Immature natural killer cell (primary cell): ENCODE measurements around the gene PRDM16. TPM values are rescaled to one million over a fixed set of nuclear protein-coding genes. Genes with fewer than 3 reads are reported as not detected.

Experiments used
- DNase-seq, 3 donors: peaks; one replicate each; pipeline ENCODE4 v3.0.0; 2022; ENCODE audit warnings: mixed read lengths in 1 of 3
- H3K27ac Mint-ChIP-seq, 6 donors: one replicate each; pipeline ENCODE4 v1.8.0; 2020; ENCODE audit warnings: mixed read lengths in 6 of 6, mild to moderate bottlenecking in 5 of 6, inconsistent platforms in 4 of 6, moderate library complexity in 3 of 6
- H3K27me3 Mint-ChIP-seq, 3 donors: one replicate each; pipeline ENCODE4 v1.8.0; 2020 to 2021; ENCODE audit warnings: low read depth in 3 of 3, mild to moderate bottlenecking in 3 of 3, mixed read lengths in 3 of 3, moderate library complexity in 3 of 3, inconsistent platforms in 1 of 3
- H3K36me3 Mint-ChIP-seq, 3 donors: one replicate each; pipeline ENCODE4 v1.8.0; 2020; ENCODE audit warnings: mixed read lengths in 3 of 3, inconsistent platforms in 2 of 3, mild to moderate bottlenecking in 2 of 3
- H3K4me1 Mint-ChIP-seq, 2 donors: one replicate each; pipeline ENCODE4 v1.8.0; 2020; ENCODE audit warnings: inconsistent platforms in 2 of 2, mild to moderate bottlenecking in 2 of 2, mixed read lengths in 2 of 2, moderate library complexity in 1 of 2
- H3K4me3 Mint-ChIP-seq, 5 donors: one replicate each; pipeline ENCODE4 v1.8.0; 2020; ENCODE audit warnings: mild to moderate bottlenecking in 5 of 5, mixed read lengths in 5 of 5, inconsistent platforms in 3 of 5, moderate library complexity in 3 of 5
- H3K9me3 Mint-ChIP-seq, 6 donors: one replicate each; pipeline ENCODE4 v1.8.0; 2020; ENCODE audit warnings: mild to moderate bottlenecking in 6 of 6, mixed read lengths in 6 of 6, inconsistent platforms in 4 of 6, moderate library complexity in 3 of 6
- polyA plus RNA-seq, 3 donors: library from polyadenylated mRNA; unstranded; fragments of 300-500 nt; fragmentation: Illumina TruSeq; gene quantifications; one replicate each; pipeline ENCODE4 v1.2.3, GENCODE V29; 2021

Gene PRDM16
- polyA plus RNA-seq, 3 donors from 2014 or later = 0.17 to 0.29 (median 0.22) TPM

DNA sequence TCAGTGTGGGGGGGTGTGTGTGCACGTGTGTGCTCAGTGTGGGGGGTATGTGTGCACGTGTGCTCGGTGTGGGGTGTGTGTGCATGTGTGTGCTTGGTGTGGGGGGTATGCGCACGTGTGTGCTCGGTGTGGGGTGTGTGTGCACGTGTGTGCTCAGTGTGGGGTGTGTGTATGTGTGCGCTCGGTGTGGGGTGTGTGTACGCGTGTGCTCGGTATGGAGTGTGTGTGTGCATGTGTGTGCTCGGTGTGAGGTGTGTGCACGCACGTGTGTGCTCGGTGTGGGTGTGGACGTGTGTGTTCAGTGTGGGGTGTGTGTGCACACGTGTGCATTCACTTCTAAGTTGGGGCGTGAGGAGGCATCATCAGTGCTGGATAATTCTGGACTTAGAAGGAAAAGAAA lies 77.9 kb downstream of the PRDM16 start:
- DNase-seq = no peak
- Mint-ChIP-seq H3K36me3 (no peaks in the 10 kb centered on the region), H3K27ac (no peak overlapping the region), H3K9me3 (no peaks in the 10 kb centered on the region), H3K4me1 (no peaks in the 10 kb centered on the region), H3K4me3 (no peak overlapping the region), H3K27me3 (no peaks in the 10 kb centered on the region)

DNA sequence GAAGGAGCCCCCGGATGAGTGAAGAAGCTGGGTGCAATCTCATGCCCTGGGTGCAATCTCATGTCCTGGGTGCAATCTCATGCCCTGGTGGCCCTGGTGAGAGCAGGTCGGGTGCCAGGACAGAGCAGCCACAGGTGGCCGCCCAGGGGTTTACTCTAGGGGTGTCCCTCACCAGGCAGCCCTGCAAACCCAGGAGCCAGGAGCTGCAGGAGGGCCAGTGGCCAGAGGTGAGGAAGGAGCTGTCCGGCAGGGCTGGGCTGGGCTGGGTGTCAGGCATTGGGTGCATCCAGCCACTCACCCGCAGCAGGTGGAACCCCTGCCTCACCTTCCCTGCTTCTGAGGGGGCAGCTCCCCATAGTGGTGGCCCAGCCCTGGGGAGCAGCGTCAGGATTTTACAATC lies 79.2 kb downstream of the PRDM16 start:
- no peaks in the 10 kb centered on the region for H3K36me3 Mint-ChIP-seq
- no peak overlapping the region for H3K27ac Mint-ChIP-seq
- peaks cover 0 to 2% (median under 1%) of the 10 kb centered on the region in 3 donors for H3K27me3 Mint-ChIP-seq
- DNase-seq = no peak
- H3K9me3 Mint-ChIP-seq = no peaks in the 10 kb centered on the region
- no peak overlapping the region for H3K4me3 Mint-ChIP-seq
- no peaks in the 10 kb centered on the region for H3K4me1 Mint-ChIP-seq

DNA sequence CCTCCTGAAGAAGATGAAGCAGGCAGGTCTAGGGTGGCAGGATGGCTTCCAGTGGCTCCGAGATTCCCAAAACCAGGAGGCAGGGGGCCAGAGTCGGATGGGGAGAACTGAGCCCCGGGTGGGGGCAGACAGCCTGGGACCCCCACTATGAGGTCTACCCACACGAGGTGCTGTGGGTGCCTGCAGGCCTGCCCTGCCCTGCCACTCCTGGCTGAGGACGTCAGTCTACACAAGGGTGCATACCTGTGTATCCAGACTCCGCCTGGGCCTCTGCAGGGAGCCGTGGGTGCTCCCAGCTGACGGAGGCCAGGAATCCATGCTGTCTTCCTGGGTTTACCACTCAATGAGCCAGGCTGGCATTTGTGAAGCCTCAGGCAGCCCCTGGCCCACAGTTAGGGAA lies 80.3 kb downstream of the PRDM16 start:
- H3K27me3 Mint-ChIP-seq = peaks cover 0 to 2% (median 2%) of the 10 kb centered on the region in 3 donors
- H3K4me1 Mint-ChIP-seq = no peaks in the 10 kb centered on the region
- H3K27ac Mint-ChIP-seq = no peak overlapping the region
- no peak overlapping the region for H3K4me3 Mint-ChIP-seq
- H3K36me3 Mint-ChIP-seq = no peaks in the 10 kb centered on the region
- no peaks in the 10 kb centered on the region for H3K9me3 Mint-ChIP-seq
- no peak for DNase-seq

DNA sequence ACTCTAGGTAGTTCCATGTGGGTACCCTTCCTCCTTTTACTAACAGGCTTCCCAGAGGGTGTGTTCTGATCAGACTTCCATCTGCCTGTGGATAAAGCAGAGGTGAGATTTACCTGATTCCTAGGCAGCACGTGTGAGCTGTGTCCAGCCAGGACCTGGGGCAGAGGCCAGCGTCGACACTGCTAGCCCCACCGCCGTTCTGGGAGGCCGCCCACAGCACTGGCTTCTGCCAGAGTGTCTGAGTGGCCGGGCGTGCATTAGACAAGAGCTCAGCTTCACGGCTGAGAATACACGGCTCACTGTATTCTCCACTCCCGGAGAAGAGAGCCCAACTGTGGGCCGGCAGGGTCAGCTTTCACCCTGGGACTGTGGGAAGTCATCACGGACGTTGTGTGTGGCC lies 82.5 kb downstream of the PRDM16 start:
- Mint-ChIP-seq H3K36me3 (no peaks in the 10 kb centered on the region), H3K9me3 (no peaks in the 10 kb centered on the region), H3K27me3 (peaks cover 0 to 6% (median 2%) of the 10 kb centered on the region in 3 donors), H3K4me3 (no peak overlapping the region), H3K27ac (no peak overlapping the region), H3K4me1 (no peaks in the 10 kb centered on the region)
- DNase-seq = no peak

DNA sequence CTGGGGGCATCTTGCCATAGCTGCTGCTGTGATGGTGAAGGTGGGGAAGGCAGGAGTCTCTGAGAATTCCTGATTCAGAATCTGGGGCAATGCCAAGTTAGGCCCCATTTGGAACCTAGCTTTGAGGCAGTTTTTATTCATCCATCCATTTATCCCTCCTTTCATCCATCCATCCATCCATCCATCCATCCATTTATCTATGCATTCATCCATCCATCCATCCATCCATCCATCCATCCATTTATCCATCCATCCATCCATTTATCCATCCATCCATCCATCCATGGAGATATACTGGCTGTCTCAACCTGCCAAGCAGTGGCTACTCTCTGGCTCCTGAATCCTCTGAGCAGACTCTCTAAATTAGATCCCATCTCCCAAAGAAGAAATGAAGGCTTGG lies 83.1 kb downstream of the PRDM16 start:
- no peaks in the 10 kb centered on the region for H3K4me1 Mint-ChIP-seq
- H3K27me3 Mint-ChIP-seq = peaks cover 0 to 6% (median 2%) of the 10 kb centered on the region in 3 donors
- no peaks in the 10 kb centered on the region for H3K36me3 Mint-ChIP-seq
- no peak overlapping the region for H3K4me3 Mint-ChIP-seq
- peak overlapping the region in 1 of 6 donors; percentile 77 for H3K27ac Mint-ChIP-seq
- DNase-seq = no peak
- no peaks in the 10 kb centered on the region for H3K9me3 Mint-ChIP-seq

DNA sequence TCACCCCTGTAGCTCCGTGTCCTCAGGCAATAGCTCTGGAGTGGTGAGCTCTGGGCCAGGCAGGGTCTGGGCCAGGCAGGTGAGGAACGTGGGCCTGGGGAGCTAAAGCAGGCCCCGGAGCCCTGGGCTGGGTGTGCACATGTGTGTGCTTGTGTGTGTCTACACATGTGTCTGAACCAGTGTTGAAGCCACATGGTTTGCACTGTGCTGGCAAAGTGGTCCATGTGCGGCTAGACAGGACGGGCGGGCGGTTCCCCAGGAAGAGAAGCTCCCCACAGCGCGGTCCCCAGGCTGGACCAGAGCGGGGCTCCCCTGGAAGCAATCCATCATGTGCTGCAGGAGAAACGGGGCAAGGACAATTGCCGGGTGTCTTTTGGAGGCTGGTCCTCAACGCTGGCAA lies 84.2 kb downstream of the PRDM16 start:
- Mint-ChIP-seq H3K9me3 (no peaks in the 10 kb centered on the region), H3K4me1 (no peaks in the 10 kb centered on the region), H3K27ac (no peak overlapping the region), H3K4me3 (no peak overlapping the region), H3K27me3 (peaks cover 0 to 6% (median 6%) of the 10 kb centered on the region in 3 donors), H3K36me3 (no peaks in the 10 kb centered on the region)
- DNase-seq = no peak

DNA sequence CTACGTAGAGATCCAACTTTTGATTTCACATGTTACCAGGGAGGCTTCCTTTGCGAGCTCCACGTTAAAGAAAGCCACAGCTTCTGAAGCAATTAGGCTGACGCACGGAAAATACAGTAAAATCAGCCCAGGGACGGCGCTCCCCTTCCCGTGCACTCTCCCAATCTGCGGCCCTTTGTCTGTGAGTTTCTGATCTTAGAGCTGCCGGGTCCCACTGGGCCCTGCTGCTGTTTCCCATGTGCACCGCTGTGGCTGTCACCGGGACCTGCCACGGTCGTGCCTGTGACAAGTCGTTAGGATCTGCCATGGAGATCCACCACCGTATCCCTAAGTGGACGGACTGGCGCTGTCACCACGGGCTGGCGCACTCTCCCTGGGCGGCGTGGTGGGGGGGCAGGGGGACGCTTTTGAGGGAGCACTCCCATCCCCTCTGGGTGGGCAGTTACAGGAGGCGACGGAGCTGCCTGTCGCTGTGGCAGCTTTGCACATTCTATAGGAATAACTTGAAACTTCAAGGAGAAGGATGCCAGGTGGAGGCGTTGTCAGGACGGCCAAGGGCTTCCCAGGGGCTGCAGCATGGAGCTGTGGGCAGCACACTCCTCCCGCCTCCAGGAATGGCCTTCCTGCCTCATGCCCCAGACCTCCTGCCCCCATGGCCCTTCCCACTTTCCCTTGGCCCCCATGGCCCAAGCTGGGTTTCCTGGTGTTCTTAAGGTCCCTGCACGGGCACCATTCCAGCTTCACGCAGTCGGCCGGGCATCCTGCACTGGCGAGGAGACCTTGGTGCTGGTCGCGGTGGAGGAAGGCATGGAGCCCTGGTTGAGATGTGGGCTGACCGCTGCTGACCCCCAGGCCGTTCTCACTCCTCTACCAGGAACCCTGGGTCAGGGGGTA lies 85.1 kb downstream of the PRDM16 start:
- Mint-ChIP-seq H3K36me3 (no peaks in the 10 kb centered on the region), H3K27me3 (peaks cover 0 to 9% (median 6%) of the 10 kb centered on the region in 3 donors), H3K4me3 (no peak overlapping the region), H3K27ac (no peak overlapping the region), H3K4me1 (no peaks in the 10 kb centered on the region), H3K9me3 (no peaks in the 10 kb centered on the region)
- no peak for DNase-seq

DNA sequence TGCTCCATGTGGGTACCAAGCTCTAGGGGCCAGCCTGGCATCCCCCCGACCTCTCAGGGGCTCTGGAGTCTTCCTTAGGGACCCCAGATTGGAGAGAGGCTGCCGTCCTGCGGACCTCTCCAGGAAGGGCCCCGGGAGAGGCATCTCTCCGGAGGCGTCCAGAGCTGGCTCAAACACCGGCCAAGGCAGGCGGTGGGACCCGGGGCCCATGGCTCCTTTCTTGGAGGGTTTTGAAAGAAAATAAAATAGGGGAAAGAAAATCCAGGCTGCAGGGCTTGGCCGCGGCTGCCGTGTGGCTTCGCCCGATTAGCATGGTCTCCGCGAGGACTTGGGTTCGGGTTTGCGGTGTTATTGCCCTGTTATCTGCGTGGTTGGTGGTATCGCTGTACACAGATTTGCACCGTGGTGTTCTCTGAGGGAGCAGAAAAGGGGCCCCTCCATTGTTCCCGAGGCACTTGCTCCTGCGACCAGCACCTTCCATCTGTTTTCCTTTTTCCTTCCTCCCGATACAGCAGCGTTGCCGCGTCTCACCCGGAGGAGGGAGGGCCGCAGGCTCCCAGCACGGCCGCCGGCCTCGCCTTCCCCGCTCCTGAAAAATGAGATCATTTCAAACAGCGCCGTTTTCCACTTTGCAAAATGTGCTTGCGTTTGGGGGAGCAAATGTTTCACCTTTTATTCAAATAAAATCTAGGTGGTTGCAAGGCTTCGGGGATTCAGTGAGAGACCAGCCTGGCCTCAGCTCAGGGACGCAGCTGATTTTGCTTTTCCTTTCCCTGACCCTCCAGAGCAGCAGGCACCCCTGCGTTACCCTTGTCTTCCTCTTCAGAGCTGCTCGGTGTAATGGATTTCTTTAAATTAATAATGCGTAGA lies 86.3 kb downstream of the PRDM16 start:
- Mint-ChIP-seq H3K36me3 (no peaks in the 10 kb centered on the region), H3K9me3 (no peaks in the 10 kb centered on the region), H3K27ac (no peak overlapping the region), H3K4me1 (no peaks in the 10 kb centered on the region), H3K27me3 (peaks cover 0 to 9% (median 8%) of the 10 kb centered on the region in 3 donors), H3K4me3 (no peak overlapping the region)
- DNase-seq = no peak

DNA sequence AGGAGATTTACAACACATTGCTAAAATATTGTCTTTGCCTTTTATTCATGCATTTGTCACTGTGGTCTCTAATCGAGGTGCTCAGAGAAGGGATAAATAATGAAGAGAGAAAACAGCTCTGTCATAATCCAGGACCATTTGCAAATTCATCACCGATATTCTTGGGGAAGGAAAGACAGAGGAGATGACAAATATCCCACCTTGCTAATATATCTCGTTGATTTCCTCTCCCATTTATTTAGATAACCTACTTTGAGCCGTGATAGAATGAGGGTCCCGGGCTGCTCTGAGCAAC lies 86.9 kb downstream of the PRDM16 start:
- Mint-ChIP-seq H3K4me3 (no peak overlapping the region), H3K9me3 (no peaks in the 10 kb centered on the region), H3K27ac (no peak overlapping the region), H3K36me3 (no peaks in the 10 kb centered on the region), H3K4me1 (no peaks in the 10 kb centered on the region), H3K27me3 (peaks cover 0 to 9% (median 8%) of the 10 kb centered on the region in 3 donors)
- DNase-seq = no peak

DNA sequence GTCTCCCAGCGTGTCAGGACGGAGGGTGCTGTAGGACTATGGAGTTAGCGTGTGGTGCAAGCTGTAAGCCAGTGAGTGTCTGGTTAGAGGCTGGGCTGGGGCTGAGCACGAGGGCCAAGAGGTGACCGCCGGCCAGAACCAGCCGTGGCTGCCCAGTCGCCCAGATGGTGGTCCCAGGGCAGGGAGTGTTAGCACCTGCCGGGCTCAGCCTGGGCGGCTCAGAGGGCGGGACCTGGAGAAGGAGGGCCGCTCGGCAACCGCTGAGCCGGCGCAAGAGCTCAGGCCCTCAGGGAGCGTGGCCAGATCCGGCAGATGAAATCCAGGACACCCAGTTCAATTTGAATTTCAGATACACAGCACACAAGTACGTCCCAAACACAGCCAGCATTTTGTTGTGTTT lies 87.9 kb downstream of the PRDM16 start:
- H3K27ac Mint-ChIP-seq = no peak overlapping the region
- no peak overlapping the region for H3K4me3 Mint-ChIP-seq

DNA sequence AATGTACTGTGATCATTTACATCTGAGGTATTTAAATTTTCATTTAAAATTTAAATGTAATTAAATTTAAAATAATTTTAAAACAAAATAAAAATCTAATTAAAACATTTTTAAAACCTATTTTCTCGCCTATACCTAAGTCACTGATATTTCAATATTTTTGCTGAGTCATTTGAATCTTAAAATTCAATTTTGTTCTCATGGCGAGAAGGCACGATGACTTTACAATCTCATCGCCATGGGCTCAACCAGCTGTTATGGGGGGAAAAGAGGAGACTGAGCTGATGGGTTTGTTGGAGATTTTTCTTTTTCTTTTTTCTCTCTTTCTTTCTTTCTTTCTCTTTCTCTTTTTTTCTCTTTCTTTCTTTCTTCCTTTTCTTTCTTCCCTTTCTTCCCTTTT lies 89.3 kb downstream of the PRDM16 start:
- no peaks in the 10 kb centered on the region for H3K9me3 Mint-ChIP-seq
- H3K27ac Mint-ChIP-seq = no peak overlapping the region
- H3K36me3 Mint-ChIP-seq = no peaks in the 10 kb centered on the region
- H3K4me1 Mint-ChIP-seq = no peaks in the 10 kb centered on the region
- H3K4me3 Mint-ChIP-seq = no peak overlapping the region
- no peak for DNase-seq
- peaks cover 0 to 8% (median 6%) of the 10 kb centered on the region in 3 donors for H3K27me3 Mint-ChIP-seq

More for the DNA sequence above, 87.9 kb downstream of the PRDM16 start:
- Mint-ChIP-seq H3K27me3 (peaks cover 0 to 9% (median 8%) of the 10 kb centered on the region in 3 donors), H3K36me3 (no peaks in the 10 kb centered on the region), H3K4me1 (no peaks in the 10 kb centered on the region), H3K9me3 (no peaks in the 10 kb centered on the region)
- DNase-seq = no peak

DNA sequence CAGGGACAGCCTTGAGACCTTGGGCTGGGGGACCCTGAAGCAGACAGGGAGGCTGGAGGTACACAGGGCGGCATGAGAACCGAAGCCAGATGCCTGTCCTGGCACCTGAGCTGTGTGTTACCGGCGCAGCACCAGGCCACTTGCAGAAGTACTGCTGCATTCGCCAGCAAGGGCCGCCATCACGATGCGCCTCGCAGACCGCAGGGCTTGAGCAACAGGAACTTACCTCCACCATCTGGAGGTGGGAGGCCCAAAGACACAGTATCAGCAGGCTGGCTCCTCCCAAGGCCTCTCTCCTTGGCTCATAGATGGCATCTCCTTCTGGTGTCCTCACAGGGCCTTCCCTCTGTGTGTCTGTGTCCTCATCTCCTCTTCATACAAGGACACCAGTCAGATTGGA lies 90.1 kb downstream of the PRDM16 start:
- Mint-ChIP-seq H3K27ac (no peak overlapping the region), H3K4me3 (no peak overlapping the region), H3K36me3 (no peaks in the 10 kb centered on the region), H3K27me3 (peaks cover 0 to 8% (median 6%) of the 10 kb centered on the region in 3 donors), H3K4me1 (no peaks in the 10 kb centered on the region), H3K9me3 (no peaks in the 10 kb centered on the region)
- no peak for DNase-seq

DNA sequence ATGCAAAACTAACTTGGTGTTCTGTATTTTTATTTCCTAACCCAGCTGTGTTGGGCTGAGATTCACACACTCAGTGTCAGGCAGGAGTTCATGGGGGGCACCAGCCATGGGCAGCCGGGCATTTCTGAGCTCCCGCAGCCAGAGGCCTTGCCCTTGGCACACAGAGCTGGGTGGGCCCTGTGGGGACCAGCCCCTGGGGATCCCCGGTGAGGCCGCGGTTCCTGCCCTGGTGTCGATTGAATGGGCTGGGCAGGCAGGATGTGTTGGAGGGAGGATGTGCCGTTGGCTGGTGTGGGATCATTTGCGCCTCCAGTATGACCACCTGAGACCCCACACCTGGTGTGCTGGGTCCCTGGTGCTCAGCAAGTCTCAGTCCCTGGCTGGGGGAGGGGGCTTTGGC lies 91.0 kb downstream of the PRDM16 start:
- DNase-seq = no peak
- H3K9me3 Mint-ChIP-seq = no peaks in the 10 kb centered on the region
- H3K27me3 Mint-ChIP-seq = peaks cover 0 to 8% (median 6%) of the 10 kb centered on the region in 3 donors

DNA sequence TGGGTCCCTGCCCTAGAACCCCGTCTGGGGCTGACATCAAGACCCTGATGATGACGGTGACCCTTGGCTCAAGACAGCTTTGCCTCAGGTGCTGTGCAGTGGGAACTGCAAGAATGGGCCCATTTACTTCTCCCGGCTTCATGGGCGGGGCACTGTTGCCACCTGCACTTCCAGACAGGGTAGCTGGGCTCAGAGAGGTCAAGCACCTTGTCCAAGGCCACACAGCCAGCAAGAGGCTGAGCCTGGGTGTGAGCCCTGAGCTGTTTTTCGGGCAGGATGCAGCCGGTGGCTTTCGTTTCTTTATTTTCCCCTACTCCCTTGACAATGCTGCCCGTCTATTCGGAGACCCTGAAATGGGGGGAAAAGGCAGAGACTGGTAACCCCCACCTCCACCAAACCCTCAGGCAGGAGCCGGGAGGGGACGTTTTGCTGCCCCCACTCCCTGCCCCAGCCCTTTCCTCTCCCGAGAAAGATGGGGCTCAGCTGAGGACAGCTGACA lies 91.7 kb downstream of the PRDM16 start:
- Mint-ChIP-seq H3K9me3 (no peaks in the 10 kb centered on the region), H3K36me3 (no peaks in the 10 kb centered on the region), H3K4me1 (no peaks in the 10 kb centered on the region), H3K27ac (no peak overlapping the region), H3K27me3 (peaks cover 0 to 7% (median 6%) of the 10 kb centered on the region in 3 donors), H3K4me3 (peak overlapping the region in 2 of 5 donors; percentile 10 to 42)
- DNase-seq = no peak

More for the DNA sequence above, 91.0 kb downstream of the PRDM16 start:
- no peaks in the 10 kb centered on the region for H3K4me1 Mint-ChIP-seq
- no peak overlapping the region for H3K27ac Mint-ChIP-seq
- no peaks in the 10 kb centered on the region for H3K36me3 Mint-ChIP-seq
- H3K4me3 Mint-ChIP-seq = no peak overlapping the region
